ENCODE measurements around the gene ARHGEF17. TPM values are rescaled to one million over a fixed set of nuclear protein-coding genes. Genes with fewer than 3 reads are reported as not detected.

ARHGEF17 gene
- total RNA-seq, 2 donors from 2014 or later, result 6.8 to 14.4 TPM

- ATAC-seq (peak; percentile 54), DNase-seq (no peak)
- intact Hi-C loops (cut with DNase I, micrococcal nuclease), result no loop called here
Observed at GRCh38 chr11:73383249-73384124, 75.4 kb downstream of the ARHGEF17 start.

GRCh38 chr11:73384125-73384441 is 76.0 kb downstream of the ARHGEF17 start:
- ATAC-seq (no peak), DNase-seq (no peak)
- intact Hi-C loops (cut with DNase I, micrococcal nuclease), result no loop called here

- intact Hi-C loops (cut with DNase I, micrococcal nuclease), result no loop called here
- DNase-seq, result no peak
- ATAC-seq, result no peak
Observed at GRCh38 chr11:73384531-73384871, 76.4 kb downstream of the ARHGEF17 start.

- ATAC-seq, result peak; percentile 46
- DNase-seq, result peak; percentile 60 to 65
- intact Hi-C loops (cut with DNase I, micrococcal nuclease), result no loop called here
Observed at GRCh38 chr11:73384872-73385689, 77.0 kb downstream of the ARHGEF17 start.

- intact Hi-C loops (cut with DNase I, micrococcal nuclease), result no loop called here
- ATAC-seq, result no peak
- no peak for DNase-seq
Observed at GRCh38 chr11:73386016-73386415, 77.9 kb downstream of the ARHGEF17 start.

GRCh38 chr11:73386546-73386945 is 78.5 kb downstream of the ARHGEF17 start:
- no peak for DNase-seq

GRCh38 chr11:73387594-73388264 is 79.7 kb downstream of the ARHGEF17 start:
- ATAC-seq, result no peak
- intact Hi-C loops (cut with DNase I, micrococcal nuclease), result no loop called here

More at GRCh38 chr11:73386546-73386945, 78.5 kb downstream of the ARHGEF17 start:
- no peak for ATAC-seq
- intact Hi-C loops (cut with DNase I, micrococcal nuclease), result no loop called here

GRCh38 chr11:73388265-73389133 is 80.4 kb downstream of the ARHGEF17 start:
- DNase-seq (no peak), ATAC-seq (no peak)
- intact Hi-C loops (cut with DNase I, micrococcal nuclease), result no loop called here

More at GRCh38 chr11:73387594-73388264, 79.7 kb downstream of the ARHGEF17 start:
- no peak for DNase-seq

- no peak for ATAC-seq
- DNase-seq, result no peak
- intact Hi-C loops (cut with DNase I, micrococcal nuclease), result no loop called here
Observed at GRCh38 chr11:73389134-73389525, 81.1 kb downstream of the ARHGEF17 start.

GRCh38 chr11:73389916-73390315 is 81.8 kb downstream of the ARHGEF17 start:
- intact Hi-C loops (cut with DNase I, micrococcal nuclease), result no loop called here
- DNase-seq (no peak), ATAC-seq (no peak)

GRCh38 chr11:73390601-73391565 is 82.8 kb downstream of the ARHGEF17 start:
- intact Hi-C loops (cut with DNase I, micrococcal nuclease), result no loop called here
- ATAC-seq (no peak), DNase-seq (no peak)

GRCh38 chr11:73391665-73392064 is 83.6 kb downstream of the ARHGEF17 start:
- ATAC-seq, result no peak
- intact Hi-C loops (cut with DNase I, micrococcal nuclease), result loop anchor here in 1 of 2 donors (2.0 kb wide), 1 partner anchor 41 kb away; no protein-coding TSS in a partner anchor
- no peak for DNase-seq

- DNase-seq (no peak), ATAC-seq (no peak)
- intact Hi-C loops (cut with DNase I, micrococcal nuclease), result loop anchor here in 1 of 2 donors (2.0 kb wide), 1 partner anchor 42 kb away; no protein-coding TSS in a partner anchor
Observed at GRCh38 chr11:73392108-73393010, 84.3 kb downstream of the ARHGEF17 start.

GRCh38 chr11:73393011-73393380 is 84.9 kb downstream of the ARHGEF17 start:
- DNase-seq, result no peak
- ATAC-seq, result no peak
- intact Hi-C loops (cut with DNase I, micrococcal nuclease), result loop anchor here in 1 of 2 donors (2.0 kb wide), 1 partner anchor 42 kb away; no protein-coding TSS in a partner anchor

- peak; percentile 62 to 82 for DNase-seq
- ATAC-seq, result peak; percentile 87
- intact Hi-C loops (cut with DNase I, micrococcal nuclease), result loop anchor here in 1 of 2 donors (2.0 kb wide), 1 partner anchor 43 kb away; no protein-coding TSS in a partner anchor
Observed at GRCh38 chr11:73393479-73394415, 85.7 kb downstream of the ARHGEF17 start.

Measured in left colon (tissue), 2 donors.